Activated CD4-positive, CD25-positive, alpha-beta regulatory T cell treated with anti-CD3 and anti-CD28 coated beads, Interleukin-2, amount 50 U/mL, for 72 hours (primary cell): ENCODE results near the gene ADCK2.
A peak's percentile ranks its signal among the peaks of the same experiment; 100 is the strongest.
"Not testable (repeated sequence)": the region's sequence is repeated elsewhere in the genome, so short reads cannot be mapped to it uniquely, and the experiment has no call there.

Experiments used
- DNase-seq: peaks from one replicate; pipeline ENCODE4 v3.0.0; 2021

Gene ADCK2

GRCh38 chr7:140646931-140647647 is 25.7 kb upstream of the ADCK2 start:
- no peak for DNase-seq

DNA sequence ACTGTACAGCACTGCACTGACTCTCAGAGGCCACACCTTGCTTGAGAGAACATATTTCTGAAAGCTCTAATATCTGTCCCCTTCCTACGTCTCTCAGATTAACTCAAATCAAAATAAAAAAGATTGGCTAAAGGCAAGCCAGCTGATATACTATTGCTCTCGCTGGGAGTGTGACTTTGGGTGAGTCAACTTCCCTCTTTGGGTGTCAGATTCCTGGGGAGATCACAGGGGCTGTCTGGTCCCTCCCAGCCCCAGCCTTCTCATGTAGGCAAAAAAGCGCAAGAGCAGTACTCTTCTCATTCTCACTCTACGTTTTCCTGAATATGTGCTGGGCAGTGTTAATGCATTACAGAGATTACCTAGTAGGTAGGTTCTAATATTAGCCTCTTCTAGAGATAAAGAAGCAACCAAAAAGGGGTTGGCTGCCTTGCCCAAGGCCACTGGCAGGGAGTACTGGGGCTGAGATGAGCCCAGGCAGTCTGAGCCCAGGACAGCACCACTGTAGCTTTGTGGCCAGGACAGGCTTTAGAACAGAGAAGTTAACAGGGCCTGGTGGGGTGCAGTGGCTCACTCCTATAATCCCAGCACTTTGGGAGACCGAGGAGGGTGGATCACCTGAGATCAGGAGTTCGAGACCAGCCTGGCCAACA is 23.1 kb upstream of the ADCK2 start:
- no peak for DNase-seq

GRCh38 chr7:140650367-140650766 is 22.4 kb upstream of the ADCK2 start:
- DNase-seq = no peak

DNA sequence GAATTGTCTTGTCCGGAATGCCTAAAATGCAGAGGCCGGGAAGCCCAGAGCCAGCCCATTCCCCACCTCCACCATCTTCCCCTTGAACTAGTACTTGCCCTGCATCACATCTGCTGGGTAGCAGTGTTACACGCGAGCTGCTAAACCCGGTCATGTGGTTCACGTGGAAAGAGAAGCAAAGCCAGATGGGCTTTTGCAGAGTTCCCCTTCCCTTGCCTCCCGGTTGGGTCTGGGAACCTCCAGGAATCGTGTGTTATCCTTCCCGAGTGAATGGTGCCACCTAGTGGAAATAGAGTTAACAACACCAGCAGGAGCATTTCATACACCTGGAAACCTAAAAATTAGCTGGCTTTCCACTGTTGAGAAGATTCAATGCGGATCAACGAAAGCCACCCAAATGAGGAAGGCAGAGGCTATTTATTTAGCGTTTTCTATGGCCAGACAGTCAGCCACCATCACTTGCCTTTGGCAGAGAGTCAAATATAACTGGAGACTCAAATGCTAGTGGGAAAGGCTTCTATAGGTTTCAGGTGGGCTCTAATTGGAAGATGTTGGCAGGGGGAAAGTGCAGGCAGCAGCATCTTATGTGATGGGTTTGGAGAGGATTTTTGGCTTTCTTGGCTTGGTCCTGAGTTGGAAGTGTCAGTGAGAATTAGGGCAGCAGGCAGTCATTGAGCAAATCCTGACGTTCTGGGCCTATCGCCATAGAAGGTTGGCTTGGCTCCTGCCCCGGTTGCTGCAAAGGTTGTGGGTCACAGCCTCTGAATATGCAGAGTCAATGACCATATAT is 19.2 kb upstream of the ADCK2 start:
- no peak for DNase-seq

- no peak for DNase-seq
Observed at GRCh38 chr7:140654109-140654387, 18.7 kb upstream of the ADCK2 start.

DNA sequence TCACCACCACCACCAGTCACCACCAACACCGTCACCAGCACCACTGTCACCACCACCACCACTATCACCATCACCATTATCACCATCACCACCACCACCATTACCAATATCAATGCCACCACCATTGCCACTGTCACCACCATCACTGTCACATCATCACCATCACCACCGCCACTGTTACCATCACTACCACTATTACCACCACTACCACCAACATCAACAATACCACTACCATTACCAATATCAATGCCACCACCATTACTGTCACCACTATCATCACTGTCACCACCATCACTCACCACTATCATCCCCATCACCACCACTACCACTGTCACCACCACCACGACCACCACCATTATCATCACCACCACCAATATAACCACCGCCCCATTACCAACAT is 18.1 kb upstream of the ADCK2 start:
- DNase-seq = no peak

GRCh38 chr7:140655511-140656408 is 17.0 kb upstream of the ADCK2 start:
- DNase-seq = no peak

- DNase-seq = no peak
Observed at GRCh38 chr7:140656548-140657515, 15.9 kb upstream of the ADCK2 start.

GRCh38 chr7:140657891-140658290 is 14.9 kb upstream of the ADCK2 start:
- no peak for DNase-seq

- DNase-seq = no peak
Observed at GRCh38 chr7:140659856-140660255, 12.9 kb upstream of the ADCK2 start.

- DNase-seq = no peak
Observed at GRCh38 chr7:140661124-140661523, 11.6 kb upstream of the ADCK2 start.

- not testable (repeated sequence) for DNase-seq
Observed at GRCh38 chr7:140662938-140663337, 9.8 kb upstream of the ADCK2 start.

DNA sequence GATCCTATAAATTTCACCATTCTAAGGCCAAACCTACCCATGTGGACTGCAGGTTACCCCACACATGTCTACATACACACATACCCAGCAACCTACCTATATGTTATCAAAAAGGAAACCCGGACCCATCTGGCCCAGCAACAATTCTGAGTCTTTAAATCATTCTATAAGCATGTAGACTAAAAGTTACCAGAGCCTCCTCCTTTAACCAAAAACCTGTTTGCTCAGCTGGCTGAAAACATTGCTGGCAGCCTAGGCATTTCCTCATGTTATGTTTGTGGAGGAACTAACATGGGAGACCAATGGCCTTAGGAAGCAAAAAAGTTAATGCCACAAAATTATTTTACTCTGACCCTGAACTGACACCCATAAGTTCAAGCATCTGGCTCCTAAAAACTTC is 5.3 kb upstream of the ADCK2 start:
- no peak for DNase-seq

GRCh38 chr7:140668641-140669040 is 4.1 kb upstream of the ADCK2 start:
- DNase-seq = no peak

GRCh38 chr7:140669352-140669751 is 3.4 kb upstream of the ADCK2 start:
- no peak for DNase-seq

GRCh38 chr7:140669862-140670261 is 2.9 kb upstream of the ADCK2 start:
- not testable (repeated sequence) for DNase-seq

GRCh38 chr7:140670343-140670935 is 2.3 kb upstream of the ADCK2 start:
- DNase-seq = no peak

DNA sequence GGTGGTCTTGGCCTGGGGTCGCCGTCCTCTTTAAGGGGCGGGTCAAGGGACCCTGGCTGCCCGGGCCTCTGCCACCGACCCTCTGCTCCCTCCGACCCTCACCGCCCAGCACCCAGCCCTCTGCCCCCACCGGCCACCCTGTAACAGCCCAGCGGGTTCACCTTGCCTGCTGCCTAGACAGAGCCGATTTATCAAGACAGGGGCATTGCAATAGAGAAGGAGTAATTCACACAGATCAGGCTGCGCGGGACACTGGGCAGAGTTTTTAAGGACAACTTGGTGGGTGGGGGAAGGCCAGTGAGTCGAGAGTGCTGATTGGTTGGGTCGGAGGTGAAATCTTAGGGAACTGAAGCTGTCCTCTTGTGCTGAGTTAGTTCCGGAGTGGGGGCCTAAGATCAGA is 779 bp upstream of the ADCK2 start:
- no peak for DNase-seq

- peak; percentile 71 for DNase-seq
Observed at GRCh38 chr7:140673063-140673773, 473 bp downstream of the ADCK2 start.

DNA sequence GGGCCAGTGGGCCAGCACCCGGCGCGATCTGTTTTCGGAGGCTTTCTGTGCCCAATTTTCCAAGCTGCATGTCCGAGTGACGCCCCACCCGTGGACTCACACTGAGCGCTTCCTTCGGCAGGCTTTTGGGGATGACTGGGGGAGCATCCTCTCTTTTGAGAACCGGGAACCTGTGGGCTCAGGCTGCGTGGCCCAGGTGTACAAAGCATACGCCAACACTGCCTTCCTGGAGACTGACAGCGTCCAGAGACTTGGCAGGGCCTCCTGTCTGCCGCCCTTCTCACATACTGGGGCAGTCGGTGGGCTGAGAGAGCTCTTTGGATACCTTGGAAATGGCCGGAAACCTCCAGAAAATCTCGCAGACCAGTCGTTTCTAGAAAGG is 1.0 kb downstream of the ADCK2 start:
- DNase-seq = no peak

DNA sequence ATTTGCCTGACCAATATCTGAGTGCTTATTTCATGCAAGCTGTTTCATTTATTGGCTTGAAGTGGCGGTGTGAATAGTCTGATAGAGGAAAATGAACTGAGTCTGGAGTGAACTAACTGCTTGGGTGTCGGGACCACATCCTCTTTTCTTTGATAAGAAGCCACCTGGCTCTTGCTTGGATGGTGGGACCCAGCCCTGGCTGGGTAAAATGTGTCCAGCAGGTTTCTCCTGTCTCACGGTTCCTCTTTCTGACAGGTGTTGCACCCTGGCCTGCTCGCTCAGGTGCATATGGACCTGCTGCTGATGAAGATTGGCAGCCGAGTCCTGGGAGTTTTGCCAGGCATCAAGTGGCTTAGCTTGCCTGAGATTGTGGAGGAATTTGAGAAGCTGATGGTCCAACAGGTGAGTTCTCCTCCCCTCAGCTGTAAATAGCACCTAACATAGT is 1.6 kb downstream of the ADCK2 start:
- no peak for DNase-seq
